HG03342 (cell line): ENCODE data around the gene UFL1.
"Not testable (repeated sequence)": the region's sequence is repeated elsewhere in the genome, so short reads cannot be mapped to it uniquely, and the experiment has no call there.

ENCODE experiments used
- ATAC-seq: cut with Tn5 transposase; IDR thresholded peaks from one replicate; pipeline ENCODE4 v1.9.1; 2021; ENCODE audit warnings: mild to moderate bottlenecking, moderate library complexity; ENCODE audit not compliant: unreplicated experiment

The UFL1 gene

DNA sequence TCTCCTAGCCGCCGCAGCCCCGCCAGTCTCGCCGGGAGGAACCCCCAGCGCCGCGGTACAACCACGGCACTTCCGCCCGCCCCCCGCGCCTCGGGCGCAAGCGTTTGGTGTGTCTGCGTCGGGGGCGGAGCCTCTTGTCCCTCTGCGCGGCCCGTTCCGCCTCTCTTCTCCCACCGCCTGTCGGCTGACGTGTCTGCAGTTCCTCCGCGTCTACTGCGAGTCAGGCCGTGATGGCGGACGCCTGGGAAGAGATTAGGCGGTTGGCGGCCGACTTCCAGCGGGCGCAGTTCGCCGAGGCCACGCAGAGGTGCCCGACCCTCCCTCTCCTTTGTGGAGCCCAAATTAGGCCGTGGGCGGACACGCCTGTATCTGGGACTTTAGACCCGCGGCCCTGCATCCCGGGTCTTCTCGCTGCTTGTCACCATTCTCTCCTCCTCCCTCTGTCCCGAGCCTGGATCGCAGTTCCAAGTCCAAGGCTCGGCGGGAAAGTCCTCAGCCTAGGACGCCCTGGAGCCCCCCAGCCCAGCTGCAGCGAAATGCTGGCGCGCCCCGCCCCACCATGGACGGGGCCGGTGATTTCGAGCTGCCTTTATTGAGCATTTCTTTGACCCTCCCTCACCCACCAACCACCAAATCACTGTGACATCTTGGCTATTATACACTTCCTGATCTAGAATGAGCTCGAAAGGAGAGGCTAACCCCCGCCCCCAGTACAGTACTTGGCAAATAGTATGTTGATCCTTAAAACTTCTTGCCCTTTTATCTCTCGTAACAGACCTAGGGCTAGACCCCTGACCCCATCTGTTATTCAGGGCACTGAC, at the start of gene UFL1:
Gene UFL1 (plus strand): TSS at position 163 of the 821 bp plus-strand sequence. CDS start 68 bp downstream, at position 231.
- peak; percentile 97 for ATAC-seq

GRCh38 chr6:96472291-96472690, 49.3 kb upstream of the UFL1 start:
- ATAC-seq, result not testable (repeated sequence)

- no peak for ATAC-seq
Measured at GRCh38 chr6:96478695-96479094, 42.9 kb upstream of the UFL1 start.

DNA sequence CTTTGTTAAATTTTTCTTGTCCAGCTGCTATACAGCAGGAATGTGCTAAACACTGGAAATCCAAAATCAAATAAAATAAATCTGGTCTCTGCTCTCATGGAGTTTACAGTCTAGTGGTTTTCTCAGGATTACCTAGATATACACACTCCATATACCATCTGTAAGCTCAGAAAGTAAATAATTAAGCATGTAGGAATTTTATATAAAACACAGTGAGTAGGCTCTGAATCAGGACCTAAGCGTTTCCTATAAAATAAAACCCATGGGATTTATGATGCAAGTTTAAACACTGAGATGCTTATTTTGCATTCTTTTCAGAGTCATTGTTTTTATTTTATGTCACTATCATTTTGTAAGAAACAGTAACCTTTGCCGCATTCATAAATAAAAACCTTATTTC, 29.7 kb upstream of the UFL1 start:
- no peak for ATAC-seq

- ATAC-seq, result no peak
Measured at GRCh38 chr6:96499781-96500180, 21.8 kb upstream of the UFL1 start.

DNA sequence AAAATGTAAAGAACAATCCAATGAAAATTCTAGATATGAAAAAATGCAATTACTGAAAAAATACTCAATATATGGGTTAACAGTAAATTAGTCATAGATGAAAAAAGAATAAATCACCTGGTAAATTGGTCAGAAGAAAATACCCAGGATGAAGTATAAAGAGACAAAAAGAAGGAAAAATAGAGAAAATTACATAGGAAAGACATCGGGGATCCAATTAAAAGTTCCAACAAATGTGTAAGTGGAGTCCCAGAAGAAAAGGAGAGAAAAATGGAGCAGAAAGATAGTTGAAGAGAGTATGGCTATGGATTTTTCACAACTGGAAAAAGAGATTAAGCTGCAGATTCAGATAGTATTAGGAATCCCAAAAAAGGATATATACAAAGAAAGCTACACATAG, 18.7 kb upstream of the UFL1 start:
- ATAC-seq, result no peak

- ATAC-seq, result no peak
Measured at GRCh38 chr6:96505363-96505762, 16.2 kb upstream of the UFL1 start.

GRCh38 chr6:96509281-96509680, 12.3 kb upstream of the UFL1 start:
- ATAC-seq, result no peak

- no peak for ATAC-seq
Measured at GRCh38 chr6:96520171-96521115, 1.2 kb upstream of the UFL1 start.

- peak; percentile 26 for ATAC-seq
Measured at GRCh38 chr6:96521306-96521643, 331 bp upstream of the UFL1 start.

DNA sequence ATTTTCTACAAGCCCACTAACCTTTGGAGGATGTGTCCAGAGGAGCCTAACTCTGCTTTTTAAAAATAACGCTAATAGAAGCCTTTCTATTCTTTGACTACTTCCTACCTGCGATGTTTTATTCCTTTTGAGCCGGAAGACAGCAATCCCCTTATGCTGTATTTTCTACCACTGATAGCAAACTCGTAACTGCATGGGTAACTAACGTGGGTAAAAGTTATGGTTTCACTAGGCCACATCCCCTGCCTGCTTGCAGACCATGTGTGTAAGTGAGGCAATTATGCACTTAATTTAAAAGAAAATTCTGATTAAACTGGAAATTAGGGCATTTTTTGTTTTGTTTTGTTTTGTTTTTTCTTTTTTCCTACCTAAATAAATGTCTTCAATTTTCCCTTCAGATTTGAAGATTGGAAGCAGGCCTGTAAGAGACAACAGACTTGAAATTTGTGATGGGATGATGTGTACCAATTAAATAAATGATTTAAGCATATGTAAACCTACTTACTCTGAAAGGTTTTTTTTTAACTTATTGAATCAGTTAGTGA, 931 bp downstream of the UFL1 start:
- ATAC-seq, result peak; percentile 20

GRCh38 chr6:96528193-96528592, 6.6 kb downstream of the UFL1 start:
- ATAC-seq, result no peak

GRCh38 chr6:96532399-96532798, 10.8 kb downstream of the UFL1 start:
- ATAC-seq, result peak; percentile 58

DNA sequence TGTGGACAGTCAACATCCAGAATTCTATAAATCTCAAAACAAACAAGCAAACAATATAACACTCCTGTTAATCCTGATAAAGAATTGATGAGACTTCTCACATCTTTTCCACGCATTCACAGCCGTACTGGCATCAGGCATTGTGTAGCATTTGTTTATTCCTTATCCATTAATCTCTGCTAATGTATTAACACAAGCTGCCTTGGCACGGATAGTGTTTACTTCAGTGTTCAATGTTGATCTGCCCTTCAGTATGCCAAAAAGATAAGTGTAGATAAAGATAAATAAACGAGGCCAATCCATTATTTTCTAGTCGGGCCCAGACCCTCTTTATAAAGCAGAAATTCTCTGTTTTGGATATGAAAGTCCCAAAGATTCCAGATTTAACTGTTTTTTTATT, 16.1 kb downstream of the UFL1 start:
- no peak for ATAC-seq

GRCh38 chr6:96542702-96543101, 21.1 kb downstream of the UFL1 start:
- ATAC-seq, result peak; percentile 64

GRCh38 chr6:96545882-96546281, 24.3 kb downstream of the UFL1 start:
- no peak for ATAC-seq

DNA sequence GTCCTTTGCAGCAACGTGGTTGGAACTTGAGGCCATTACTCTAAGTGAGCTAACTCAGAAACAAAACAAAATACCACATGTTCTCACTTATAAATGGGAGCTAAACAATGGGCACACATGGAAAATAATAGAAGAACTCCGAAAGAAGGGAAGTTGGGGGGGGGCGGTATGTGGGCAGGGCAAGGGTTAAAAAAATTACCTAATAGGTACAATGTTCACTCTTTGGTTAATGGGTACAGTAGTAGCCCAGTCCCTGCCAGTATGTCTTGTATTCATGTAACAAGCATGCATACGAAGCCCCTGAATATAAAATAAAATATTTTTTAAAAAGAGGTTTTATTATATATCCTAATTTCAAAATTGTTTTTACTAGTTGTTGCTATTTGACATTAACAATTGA, 26.0 kb downstream of the UFL1 start:
- ATAC-seq, result no peak

DNA sequence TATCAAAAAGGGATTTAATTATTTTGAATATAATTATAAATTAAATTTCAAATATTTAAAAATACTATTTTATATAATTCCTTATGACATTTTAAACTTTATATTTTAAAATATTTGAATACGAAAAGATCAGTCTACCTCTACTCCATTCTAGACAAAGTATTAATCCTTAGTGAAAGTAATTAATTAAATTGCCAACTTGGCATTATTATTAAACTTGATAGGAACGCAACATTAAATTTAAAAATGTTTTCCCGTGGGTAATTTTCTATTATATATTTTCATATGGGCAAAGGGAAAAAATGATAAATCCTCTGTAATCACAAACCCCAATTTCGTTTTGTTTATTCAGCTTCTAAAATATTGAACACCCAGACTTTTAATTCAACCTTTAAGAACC, 33.0 kb downstream of the UFL1 start:
- no peak for ATAC-seq

GRCh38 chr6:96559740-96560139, 38.1 kb downstream of the UFL1 start:
- ATAC-seq, result not testable (repeated sequence)

DNA sequence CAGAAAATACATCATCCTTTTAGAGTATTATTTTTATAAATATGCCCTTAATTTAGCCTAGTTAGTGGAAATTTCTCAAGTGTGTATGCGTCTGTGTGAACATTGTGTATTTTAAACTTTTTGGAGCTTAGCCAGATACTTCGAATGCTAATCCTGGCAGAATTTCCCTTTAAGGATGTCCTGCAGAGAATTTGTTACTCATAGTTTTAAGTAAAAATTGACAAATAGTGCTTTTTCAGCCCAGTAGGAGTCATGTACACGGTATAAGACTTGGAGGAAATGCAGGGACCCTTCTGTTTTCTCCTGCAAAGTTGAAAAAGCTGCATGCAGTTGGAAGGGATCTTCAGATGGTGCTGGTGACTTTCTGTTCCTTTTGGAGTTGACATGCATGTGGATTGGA, 41.3 kb downstream of the UFL1 start, which contains the start of gene FHL5:
Gene FHL5 (plus strand): TSS at position 243 of the 400 bp plus-strand sequence. CDS start 40,486 bp downstream, outside the sequence.
- no peak for ATAC-seq

- no peak for ATAC-seq
Measured at GRCh38 chr6:96563853-96564252, 42.2 kb downstream of the UFL1 start.
